HG03135 (cell line): Measurements from ENCODE around the gene NPB.

Experiments
- ATAC-seq: cut with Tn5 transposase; IDR thresholded peaks from one replicate; pipeline ENCODE4 v1.9.1; 2021; ENCODE audit warnings: mild to moderate bottlenecking, moderate library complexity; ENCODE audit not compliant: unreplicated experiment

Gene NPB

GRCh38 chr17:81898029-81898866, 3.8 kb upstream of the NPB start:
- ATAC-seq: no peak

- ATAC-seq: no peak
These were observed 3.2 kb upstream of the NPB start for GRCh38 chr17:81898885-81899284.

DNA sequence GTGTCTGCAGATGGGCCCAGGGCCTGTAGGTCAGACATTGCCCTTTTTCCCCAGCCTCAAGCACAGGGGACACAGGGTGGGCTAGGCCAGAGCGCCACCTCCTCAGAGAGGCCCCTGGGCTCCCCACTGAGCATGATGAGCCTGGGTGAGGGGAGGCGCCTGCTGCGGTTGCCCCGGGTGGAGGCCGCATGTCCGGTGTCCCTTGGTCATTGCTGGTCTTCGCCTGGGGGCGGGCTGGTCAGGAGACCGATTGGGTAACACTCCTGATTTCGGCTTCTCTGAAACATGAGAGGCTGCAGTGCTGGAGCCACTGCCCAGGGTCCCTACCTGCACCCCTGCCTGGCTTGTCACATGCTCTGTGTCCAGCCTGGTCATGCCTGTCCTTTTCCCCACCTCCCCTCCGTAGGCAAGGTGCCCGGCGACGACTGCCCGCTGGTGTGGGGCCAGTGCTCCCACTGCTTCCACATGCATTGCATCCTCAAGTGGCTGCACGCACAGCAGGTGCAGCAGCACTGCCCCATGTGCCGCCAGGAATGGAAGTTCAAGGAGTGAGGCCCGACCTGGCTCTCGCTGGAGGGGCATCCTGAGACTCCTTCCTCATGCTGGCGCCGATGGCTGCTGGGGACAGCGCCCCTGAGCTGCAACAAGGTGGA, 2.4 kb upstream of the NPB start:
- ATAC-seq: no peak

DNA sequence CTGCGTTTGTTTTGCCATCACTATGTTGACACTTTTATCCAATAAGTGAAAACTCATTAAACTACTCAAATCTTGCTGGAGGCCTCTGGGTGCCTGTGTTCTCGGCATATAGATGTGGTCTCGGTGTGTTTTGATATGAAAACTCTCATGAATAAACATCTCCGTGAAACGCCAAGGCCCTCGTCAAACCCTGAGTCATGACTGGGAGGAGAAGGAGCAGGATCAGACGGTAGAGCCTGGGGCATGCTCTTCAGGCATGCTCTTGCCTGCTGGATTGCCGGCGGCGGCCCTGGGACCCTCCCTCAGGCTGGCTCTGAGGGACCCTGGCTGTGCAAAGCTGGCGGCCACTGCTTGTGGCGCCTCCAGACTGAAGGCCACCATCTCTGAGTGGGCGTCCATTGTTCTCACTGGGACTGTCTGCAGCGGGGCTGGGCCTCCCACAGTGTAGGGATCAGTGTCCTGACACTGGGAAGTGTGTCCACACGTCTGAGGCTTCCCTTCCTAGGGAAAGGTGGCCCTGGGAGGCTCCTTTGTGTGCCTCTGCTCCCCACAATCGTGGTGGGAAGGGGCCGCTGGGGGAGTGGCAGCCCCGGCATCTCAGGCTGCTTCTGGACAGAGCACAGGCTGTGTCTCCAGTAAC, 1.7 kb upstream of the NPB start:
- ATAC-seq: no peak

DNA sequence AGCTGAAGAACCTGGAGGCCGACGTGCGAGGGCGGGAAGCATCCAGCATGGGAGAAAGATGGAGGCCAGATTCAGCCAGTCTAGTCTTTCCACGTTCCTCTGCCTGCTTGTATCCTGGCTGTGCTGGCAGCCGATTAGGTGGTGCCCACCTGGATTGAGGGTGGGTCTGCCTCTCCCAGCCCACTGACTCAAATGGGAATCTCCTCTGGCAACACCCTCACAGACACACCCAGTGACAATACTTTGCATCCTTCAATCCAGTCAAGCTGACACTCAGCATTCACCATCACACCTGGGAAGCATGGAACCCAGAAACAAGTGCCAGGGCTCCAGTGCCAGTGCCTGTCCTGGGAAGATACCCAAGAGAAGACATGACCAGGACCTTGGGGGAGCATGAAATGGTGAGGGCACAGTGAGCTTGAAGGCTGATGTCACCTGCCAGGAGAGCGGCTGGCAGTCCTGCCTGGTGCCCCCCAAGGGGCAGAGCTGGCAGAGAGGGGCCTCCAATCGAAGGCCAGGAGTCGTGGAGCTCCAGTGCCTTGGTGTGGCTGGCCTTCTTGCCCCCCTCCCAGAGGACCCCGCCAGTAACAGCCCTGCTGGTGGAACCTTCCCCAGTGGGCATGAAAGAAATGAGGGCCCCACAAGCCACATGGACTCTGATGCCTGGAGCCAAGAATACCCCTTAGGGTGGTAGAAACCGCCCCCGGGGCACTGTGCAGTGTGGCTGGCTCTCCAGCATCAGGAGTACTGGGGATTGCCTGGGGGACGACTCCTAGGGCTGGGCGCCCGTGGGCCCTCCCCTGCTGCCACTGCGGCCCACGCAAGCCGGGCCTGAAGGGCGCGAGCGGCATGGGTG, 643 bp upstream of the NPB start:
- ATAC-seq: no peak

GRCh38 chr17:81902653-81903414, 796 bp downstream of the NPB start:
- ATAC-seq: no peak

- no peak for ATAC-seq
These were observed 1.4 kb downstream of the NPB start for GRCh38 chr17:81903415-81903831.

GRCh38 chr17:81903896-81904599, 2.0 kb downstream of the NPB start:
- no peak for ATAC-seq

DNA sequence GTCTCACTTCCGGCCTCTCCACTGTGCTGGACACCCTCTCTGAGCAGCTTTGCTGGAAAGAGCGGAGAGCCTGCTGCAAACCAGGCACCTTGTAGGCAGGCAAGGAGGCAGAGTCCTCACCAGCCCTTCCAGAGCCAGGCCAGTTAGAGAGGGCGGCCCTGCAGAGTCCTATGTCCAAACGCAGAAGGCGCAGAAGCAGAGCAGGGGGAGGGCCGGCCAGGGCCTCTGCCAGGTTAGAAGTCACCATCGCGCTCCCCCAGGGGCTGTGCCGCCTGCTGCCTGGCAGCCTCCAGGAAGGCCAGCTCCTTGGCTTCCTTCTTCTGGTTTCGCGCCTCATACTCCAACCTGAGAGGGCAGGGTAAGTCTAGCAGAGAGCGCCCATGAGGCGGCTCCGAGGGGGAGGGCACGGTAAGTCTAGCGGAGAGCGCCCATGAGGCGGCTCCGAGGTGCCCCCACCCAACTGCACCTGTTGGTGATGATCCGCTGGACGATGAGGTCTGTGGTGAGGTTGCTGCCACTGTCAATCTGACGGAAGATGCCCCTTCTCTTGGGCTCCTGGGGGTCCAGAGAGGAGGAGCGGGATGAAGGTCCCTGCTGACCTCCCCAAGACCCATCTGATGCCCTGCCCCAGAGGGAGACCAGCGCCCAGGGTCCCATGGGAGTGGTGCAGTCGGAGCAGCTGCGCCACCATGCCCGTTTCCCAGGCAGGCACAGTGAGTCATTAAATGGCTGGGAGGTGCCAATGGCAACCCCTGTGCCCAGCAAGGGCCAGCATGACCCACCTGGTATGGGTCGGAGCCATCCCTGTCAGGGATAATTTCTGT, 2.8 kb downstream of the NPB start:
- no peak for ATAC-seq

DNA sequence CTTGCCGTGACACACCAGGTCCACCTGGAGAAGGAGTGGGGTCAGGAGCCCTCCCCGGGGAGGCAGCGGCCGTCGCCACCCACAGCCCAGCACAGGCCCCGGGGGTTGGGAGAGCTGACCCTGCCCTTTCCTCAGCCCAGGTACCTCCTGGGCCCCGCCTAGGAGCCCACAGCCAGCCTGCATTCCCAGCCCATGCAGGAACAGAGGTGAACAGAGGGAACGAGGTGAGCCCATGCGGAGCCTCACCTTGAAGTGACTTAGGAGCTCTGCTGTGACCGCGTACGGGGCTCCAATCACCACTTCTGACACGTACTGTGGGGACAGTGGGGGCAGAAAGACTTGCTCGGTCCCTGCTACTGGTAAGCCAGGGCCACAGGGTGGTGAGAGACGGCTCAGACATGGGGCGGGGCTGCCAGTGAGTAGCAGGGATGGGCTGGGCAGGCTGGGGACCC, 3.4 kb downstream of the NPB start:
- ATAC-seq: no peak

DNA sequence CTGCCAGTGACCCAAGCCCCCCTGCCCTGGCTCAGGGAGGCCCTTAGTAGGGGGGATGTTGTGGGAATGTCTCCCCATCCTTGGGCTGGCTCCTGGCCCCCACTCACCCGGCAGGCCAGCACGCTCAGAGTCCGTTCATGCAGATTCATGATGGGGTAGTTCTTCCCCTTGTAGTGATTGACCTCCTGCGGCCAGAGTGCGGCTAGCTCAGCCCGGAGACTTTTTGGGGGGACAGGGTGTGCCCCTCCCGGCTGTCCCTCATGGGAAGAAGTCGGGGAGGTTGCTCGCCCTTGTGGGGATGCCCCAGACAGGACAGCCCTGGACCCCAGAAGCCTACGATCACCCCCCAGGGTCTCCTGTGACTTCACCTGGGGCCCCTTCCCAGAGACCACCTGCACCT, 4.0 kb downstream of the NPB start:
- ATAC-seq: no peak

DNA sequence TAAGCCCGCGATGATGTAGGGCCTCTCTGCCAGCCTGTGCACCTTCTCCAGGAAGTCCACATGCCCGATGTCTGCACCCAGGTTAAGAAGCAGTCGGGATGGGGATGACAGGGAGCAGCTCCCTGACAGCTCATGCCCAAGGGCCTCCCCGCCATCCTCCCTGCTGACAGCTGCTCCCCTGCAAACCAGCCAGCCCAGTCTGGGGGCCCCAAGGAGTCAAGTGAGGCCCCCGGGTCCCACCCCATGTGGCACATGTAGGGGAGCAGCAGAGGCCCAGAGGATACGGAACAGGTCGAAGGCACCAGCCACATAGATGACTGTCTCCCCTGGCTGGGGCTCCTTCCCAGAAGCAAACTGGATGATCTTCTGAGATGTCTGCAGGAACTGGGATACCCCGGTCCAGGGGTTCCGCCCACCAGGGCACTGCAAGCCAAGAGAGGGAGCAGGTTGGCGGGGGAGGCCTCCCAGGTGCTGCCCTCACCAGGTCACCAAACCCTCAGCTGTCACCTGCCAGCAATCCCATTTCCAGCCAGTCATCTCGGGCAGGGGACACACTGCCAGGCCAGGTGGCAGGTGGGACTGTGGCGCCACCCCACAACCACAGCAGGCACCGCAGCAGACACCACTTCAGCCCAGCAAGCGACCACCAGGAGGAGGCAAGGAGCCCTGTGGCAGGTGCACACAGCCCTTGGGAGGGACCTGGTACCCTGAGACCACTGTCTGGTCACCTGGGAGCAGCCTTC, 4.6 kb downstream of the NPB start:
- no peak for ATAC-seq

GRCh38 chr17:81907219-81908145, 5.4 kb downstream of the NPB start:
- no peak for ATAC-seq

DNA sequence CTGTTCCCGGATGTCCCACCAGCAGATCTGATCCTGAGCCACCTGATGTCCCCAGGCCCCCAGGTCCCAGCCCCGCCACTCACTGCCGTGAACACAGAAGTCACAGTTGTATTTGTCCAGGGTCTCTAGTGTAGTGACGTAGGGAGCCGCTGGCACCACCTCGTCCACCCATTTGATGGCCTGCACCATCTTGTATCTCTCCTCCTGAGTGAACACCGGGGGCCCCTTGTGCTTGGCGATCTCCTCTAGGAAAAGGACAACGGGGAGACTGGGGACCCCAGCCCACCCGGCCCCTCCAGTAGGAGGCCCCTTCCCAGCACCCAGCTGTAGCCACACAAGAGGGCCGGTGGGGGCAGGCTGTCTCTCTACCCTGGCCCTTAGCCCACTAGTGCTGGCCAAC, 6.8 kb downstream of the NPB start:
- no peak for ATAC-seq

- no peak for ATAC-seq
These were observed 7.2 kb downstream of the NPB start for GRCh38 chr17:81909231-81909630.

- no peak for ATAC-seq
These were observed 8.2 kb downstream of the NPB start for GRCh38 chr17:81909966-81910839.
